Fibroblast of lung (primary cell): ENCODE measurements around the gene PUSL1.

Source experiments
- EZH2 ChIP-seq: IDR thresholded peaks from 2 replicates; pipeline ENCODE4 v1.5.1; 2012; ENCODE audit warnings: low read length, control low read depth, mild to moderate bottlenecking; ENCODE audit errors: missing control alignments
- TF ChIP-seq, protein P1 (sequence below), 2 donors: IDR thresholded peaks in 1 of 2; conservative IDR thresholded peaks in 1 of 2; 1 replicate in 1 of 2; 2 replicates in 1 of 2; pipeline ENCODE4 v1.5.1; 2011 to 2012; ENCODE audit warnings: low read length in 2 of 2, control low read depth in 1 of 2, inconsistent platforms in 1 of 2, low read depth in 1 of 2, mild to moderate bottlenecking in 1 of 2

DNA sequence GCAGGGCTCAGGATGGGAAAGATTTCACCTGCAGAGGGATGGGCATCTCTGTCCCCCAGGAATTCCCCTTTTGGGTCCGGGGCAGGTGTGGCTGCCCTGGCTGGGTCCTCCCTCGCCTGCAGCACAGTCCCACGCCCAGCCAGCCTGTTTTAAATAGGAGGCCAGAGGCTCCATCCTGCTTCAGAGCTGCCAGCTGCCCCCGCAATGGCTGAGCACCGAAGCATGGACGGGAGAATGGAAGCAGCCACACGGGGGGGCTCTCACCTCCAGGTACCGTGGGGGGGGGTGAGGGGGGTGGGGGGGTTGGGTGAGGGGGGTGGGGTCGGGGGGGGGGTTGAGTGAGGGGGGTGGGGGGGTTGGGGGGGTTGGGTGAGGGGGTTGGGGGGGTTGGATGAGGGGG, 24.6 kb upstream of the PUSL1 start:
- TF ChIP-seq, protein P1, sequence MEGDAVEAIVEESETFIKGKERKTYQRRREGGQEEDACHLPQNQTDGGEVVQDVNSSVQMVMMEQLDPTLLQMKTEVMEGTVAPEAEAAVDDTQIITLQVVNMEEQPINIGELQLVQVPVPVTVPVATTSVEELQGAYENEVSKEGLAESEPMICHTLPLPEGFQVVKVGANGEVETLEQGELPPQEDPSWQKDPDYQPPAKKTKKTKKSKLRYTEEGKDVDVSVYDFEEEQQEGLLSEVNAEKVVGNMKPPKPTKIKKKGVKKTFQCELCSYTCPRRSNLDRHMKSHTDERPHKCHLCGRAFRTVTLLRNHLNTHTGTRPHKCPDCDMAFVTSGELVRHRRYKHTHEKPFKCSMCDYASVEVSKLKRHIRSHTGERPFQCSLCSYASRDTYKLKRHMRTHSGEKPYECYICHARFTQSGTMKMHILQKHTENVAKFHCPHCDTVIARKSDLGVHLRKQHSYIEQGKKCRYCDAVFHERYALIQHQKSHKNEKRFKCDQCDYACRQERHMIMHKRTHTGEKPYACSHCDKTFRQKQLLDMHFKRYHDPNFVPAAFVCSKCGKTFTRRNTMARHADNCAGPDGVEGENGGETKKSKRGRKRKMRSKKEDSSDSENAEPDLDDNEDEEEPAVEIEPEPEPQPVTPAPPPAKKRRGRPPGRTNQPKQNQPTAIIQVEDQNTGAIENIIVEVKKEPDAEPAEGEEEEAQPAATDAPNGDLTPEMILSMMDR (conservative IDR thresholded peaks at IDR 0.05 in 1 of 2, IDR thresholded peaks at IDR 0.05 in 1 of 2; ENCODE audit: low read depth in 1 of 2, low read length in 2 of 2), result no peak
- no peak for TF ChIP-seq EZH2
